Body of pancreas (tissue), 4 donors: ENCODE results near the gene MORN1.

Experiments used
- CTCF ChIP-seq, 7 experiments: fragments of 450-650 bp in 4 of 7; fragments of 200-600 bp in 3 of 7; sonication (generic) in 3 of 7; IDR thresholded peaks; one replicate each; pipeline ENCODE4 v1.5.1; 2016 to 2019; ENCODE audit warnings: antibody characterized with exemption in 7 of 7
- POLR2A ChIP-seq, 3 donors: fragments of 450-650 bp; IDR thresholded peaks; one replicate each; pipeline ENCODE4 v1.6.1; 2016; ENCODE audit warnings: antibody characterized with exemption in 3 of 3, mild to moderate bottlenecking in 2 of 3

DNA sequence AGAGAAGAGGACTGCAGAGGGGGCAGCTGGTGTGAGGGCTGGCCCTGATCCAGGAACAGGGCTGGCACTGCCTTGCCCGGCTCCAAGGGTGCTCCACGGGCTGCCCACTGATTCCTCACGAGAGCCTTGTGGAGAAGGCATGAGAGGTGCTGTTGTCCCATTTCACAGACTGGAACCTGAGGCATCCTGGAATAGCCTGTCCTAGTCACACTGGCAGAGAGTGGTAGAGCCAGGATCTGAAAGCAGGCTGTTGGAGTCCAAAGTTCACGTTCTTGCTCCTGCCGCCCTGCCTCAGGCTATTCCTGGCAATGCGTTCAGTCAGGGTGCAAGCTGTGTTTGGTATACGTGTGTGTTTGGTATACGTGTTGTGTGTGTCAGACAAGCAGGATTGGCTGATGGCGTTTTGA lies 2.1 kb upstream of the MORN1 start:
- peak in 1 of 3 donors; percentile 22 for TF ChIP-seq POLR2A (IDR thresholded peaks at IDR 0.05)
- TF ChIP-seq CTCF (IDR thresholded peaks at IDR 0.05), result no peak
